OCI-LY1 (cell line): ENCODE data around the gene PACRG.

Experiments
- EZH2 ChIP-seq: fragments of 200-600 bp; sonication (generic), shearing (Covaris generic); IDR thresholded peaks from 2 replicates; pipeline ENCODE4 v1.8.0; 2017; ENCODE audit warnings: borderline replicate concordance, mixed run types, mild to moderate bottlenecking, antibody characterized with exemption, low read length, moderate library complexity, mixed read lengths
- TF ChIP-seq, protein P1 (sequence below): fragments of 200-600 bp; sonication (generic), shearing (Covaris generic); IDR thresholded peaks from 2 replicates; pipeline ENCODE4 v1.5.1; 2017; ENCODE audit warnings: mild to moderate bottlenecking, antibody characterized with exemption, low read length, moderate library complexity, mixed read lengths

DNA sequence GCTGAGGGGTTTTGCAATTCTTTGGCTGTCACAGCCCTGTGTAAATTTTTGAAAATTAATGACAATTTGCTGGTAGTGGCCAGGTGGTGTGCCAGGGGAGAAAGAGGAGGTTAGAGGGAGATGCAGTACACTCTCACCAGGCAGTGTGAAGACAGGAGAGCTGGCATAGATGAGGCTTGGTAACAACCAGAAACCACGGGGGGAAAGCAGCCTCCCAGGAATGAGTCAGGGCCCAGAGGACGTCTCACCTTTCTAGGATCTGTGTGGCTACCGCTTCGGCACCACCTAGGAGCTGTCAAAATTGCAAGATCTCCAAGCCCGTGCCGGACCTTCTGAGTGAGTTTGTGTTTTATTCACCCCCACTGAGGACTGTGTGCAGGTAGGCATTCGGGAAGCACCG is 171.4 kb downstream of the PACRG start:
- TF ChIP-seq, protein P1, sequence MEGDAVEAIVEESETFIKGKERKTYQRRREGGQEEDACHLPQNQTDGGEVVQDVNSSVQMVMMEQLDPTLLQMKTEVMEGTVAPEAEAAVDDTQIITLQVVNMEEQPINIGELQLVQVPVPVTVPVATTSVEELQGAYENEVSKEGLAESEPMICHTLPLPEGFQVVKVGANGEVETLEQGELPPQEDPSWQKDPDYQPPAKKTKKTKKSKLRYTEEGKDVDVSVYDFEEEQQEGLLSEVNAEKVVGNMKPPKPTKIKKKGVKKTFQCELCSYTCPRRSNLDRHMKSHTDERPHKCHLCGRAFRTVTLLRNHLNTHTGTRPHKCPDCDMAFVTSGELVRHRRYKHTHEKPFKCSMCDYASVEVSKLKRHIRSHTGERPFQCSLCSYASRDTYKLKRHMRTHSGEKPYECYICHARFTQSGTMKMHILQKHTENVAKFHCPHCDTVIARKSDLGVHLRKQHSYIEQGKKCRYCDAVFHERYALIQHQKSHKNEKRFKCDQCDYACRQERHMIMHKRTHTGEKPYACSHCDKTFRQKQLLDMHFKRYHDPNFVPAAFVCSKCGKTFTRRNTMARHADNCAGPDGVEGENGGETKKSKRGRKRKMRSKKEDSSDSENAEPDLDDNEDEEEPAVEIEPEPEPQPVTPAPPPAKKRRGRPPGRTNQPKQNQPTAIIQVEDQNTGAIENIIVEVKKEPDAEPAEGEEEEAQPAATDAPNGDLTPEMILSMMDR, result no peak
- TF ChIP-seq EZH2, result no peak
